ENCODE measurements around the gene EPHB2.

- no peak for TF ChIP-seq CTCF (IDR thresholded peaks at IDR 0.05)
- no peak for TF ChIP-seq POLR2A (IDR thresholded peaks at IDR 0.05)
Observed at GRCh38 chr1:22756125-22756735, 45.6 kb downstream of the EPHB2 start.
